HG03280 (cell line): ENCODE data around the gene AKAP3.

Experiments used
- ATAC-seq: cut with Tn5 transposase; IDR thresholded peaks from one replicate; pipeline ENCODE4 v1.9.1; 2021; ENCODE audit warnings: mild to moderate bottlenecking, moderate library complexity; ENCODE audit not compliant: unreplicated experiment

The AKAP3 gene

GRCh38 chr12:4603946-4604345 lies 44.9 kb downstream of the AKAP3 start:
- ATAC-seq, result no peak

GRCh38 chr12:4603421-4603820 lies 45.4 kb downstream of the AKAP3 start:
- no peak for ATAC-seq

- no peak for ATAC-seq
Measured at GRCh38 chr12:4595881-4596280, 53.0 kb downstream of the AKAP3 start.

- ATAC-seq, result no peak
Measured at GRCh38 chr12:4591180-4591687, 57.6 kb downstream of the AKAP3 start.

GRCh38 chr12:4589941-4590340 lies 58.9 kb downstream of the AKAP3 start:
- ATAC-seq, result no peak

- no peak for ATAC-seq
Measured at GRCh38 chr12:4588916-4589315, 59.9 kb downstream of the AKAP3 start.

GRCh38 chr12:4587108-4587507 lies 61.7 kb downstream of the AKAP3 start:
- no peak for ATAC-seq

- ATAC-seq, result no peak
Measured at GRCh38 chr12:4586500-4586899, 62.4 kb downstream of the AKAP3 start.

GRCh38 chr12:4584896-4585295 lies 64.0 kb downstream of the AKAP3 start:
- no peak for ATAC-seq

- no peak for ATAC-seq
Measured at GRCh38 chr12:4584281-4584680, 64.6 kb downstream of the AKAP3 start.

- no peak for ATAC-seq
Measured at GRCh38 chr12:4580281-4580688, 68.6 kb downstream of the AKAP3 start.

GRCh38 chr12:4579305-4580102 lies 69.3 kb downstream of the AKAP3 start:
- ATAC-seq, result no peak

GRCh38 chr12:4572680-4573079 lies 76.2 kb downstream of the AKAP3 start:
- no peak for ATAC-seq

- ATAC-seq, result no peak
Measured at GRCh38 chr12:4569261-4569660, 79.6 kb downstream of the AKAP3 start.

GRCh38 chr12:4567073-4567881 lies 81.6 kb downstream of the AKAP3 start:
- ATAC-seq, result no peak

- ATAC-seq, result no peak
Measured at GRCh38 chr12:4566474-4566873, 82.4 kb downstream of the AKAP3 start.
